Erythroblast (primary cell): ENCODE data around the gene NR2C2.
A peak's percentile ranks its signal among the peaks of the same experiment; 100 is the strongest.
"Not testable (repeated sequence)": the region's sequence is repeated elsewhere in the genome, so short reads cannot be mapped to it uniquely, and the experiment has no call there.

Experiments
- DNase-seq, 2 experiments: peaks; one replicate each; lab custom pipeline; 2025; lab: John Stamatoyannopoulos, UW
- GATA1 ChIP-seq: IDR thresholded peaks from 2 replicates; pipeline ENCODE4 v1.6.1; 2011; ENCODE audit warnings: low read depth, mild to moderate bottlenecking, control low read depth, low read length, moderate library complexity
- POLR2A ChIP-seq: IDR thresholded peaks from 2 replicates; pipeline ENCODE4 v1.6.1; 2011; ENCODE audit warnings: mild to moderate bottlenecking, low read length

Gene NR2C2

GRCh38 chr3:14997941-14998340 is 50.6 kb downstream of the NR2C2 start:
- DNase-seq, result no peak
- TF ChIP-seq GATA1 (no peak), POLR2A (no peak)

DNA sequence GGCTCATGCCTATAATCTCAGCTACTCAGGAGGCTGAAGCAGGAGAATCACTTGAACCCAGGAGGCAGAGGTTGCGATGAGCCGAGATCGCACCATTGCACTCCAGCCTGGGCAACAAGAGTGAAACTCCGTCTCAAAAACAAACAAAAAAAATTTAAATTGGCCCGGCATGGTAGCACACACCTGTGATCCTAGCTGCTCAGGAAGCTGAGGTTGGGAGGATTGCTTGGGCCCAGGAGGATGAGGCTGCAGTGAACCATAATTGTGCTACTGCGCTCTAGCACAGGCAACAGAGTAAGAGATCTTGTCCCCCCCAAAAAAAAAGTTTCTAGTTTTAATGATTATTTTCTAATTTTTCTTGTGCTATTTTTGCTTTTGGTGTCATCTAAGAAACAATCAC is 51.8 kb downstream of the NR2C2 start:
- not testable (repeated sequence) for DNase-seq

- no peak for TF ChIP-seq GATA1
- TF ChIP-seq POLR2A, result no peak
- DNase-seq, result no peak
Observed at GRCh38 chr3:15007681-15008141, 60.3 kb downstream of the NR2C2 start.

DNA sequence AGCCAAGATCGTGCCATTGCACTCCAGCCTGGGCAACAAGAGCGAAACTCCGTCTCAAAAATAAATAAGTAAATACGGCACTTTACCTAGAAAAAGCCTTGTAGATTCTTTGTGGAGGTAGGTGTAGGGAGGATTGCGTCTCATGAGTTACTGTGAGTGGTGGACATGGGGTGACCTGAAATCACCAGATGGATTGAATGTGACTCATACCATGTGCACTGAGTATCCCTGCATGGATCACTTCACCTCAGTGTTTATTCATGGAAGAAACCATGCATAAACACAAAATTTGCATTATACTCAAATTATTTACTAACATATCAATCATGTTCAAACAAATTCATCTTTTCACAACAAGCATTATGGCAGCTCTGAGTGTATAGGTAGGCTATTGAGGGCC is 61.8 kb downstream of the NR2C2 start:
- DNase-seq, result no peak
- TF ChIP-seq GATA1 (no peak), POLR2A (no peak)

DNA sequence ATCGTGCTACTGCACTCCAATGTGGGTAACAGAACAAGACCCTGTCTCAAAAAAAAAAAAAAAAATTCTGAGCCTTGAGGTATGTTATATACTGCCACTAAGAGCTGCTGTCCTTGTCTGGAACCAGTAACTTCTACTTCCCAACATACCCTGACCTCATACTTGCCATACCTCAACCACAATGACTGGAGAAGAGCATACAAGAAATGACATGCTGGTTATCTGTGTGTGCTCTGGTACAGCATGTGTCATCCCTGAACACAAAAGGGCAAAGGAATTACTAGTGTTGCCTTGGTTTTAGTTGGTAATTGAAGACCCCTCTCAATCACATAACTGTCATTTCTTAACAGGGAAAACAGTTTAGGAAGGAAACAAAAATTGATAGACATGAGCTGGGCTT is 63.3 kb downstream of the NR2C2 start:
- no peak for DNase-seq
- TF ChIP-seq POLR2A, result no peak
- TF ChIP-seq GATA1, result no peak

DNA sequence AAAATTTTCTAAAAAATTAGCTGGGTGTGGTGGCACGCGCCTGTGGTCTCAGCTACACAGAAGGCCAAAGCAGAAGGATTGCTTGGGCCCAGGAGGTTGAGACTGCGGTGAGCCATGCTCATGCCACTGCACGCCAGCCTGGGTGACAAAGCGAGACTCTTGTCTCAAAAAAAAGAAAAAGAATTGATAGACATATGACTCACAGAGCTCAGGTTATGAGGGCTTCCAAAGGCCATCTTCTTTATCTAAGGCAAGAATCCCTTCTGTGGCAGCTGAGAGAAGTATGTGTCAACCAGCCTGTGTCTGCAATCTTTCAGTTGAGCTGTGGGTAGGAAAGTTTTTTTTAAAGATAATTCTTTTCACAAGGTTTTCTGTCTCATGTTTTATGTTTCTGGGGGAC is 63.8 kb downstream of the NR2C2 start:
- TF ChIP-seq GATA1, result no peak
- TF ChIP-seq POLR2A, result no peak
- peak; percentile 16 to 28 for DNase-seq

GRCh38 chr3:15014606-15015328 is 67.4 kb downstream of the NR2C2 start:
- no peak for TF ChIP-seq GATA1
- TF ChIP-seq POLR2A, result no peak
- no peak for DNase-seq

DNA sequence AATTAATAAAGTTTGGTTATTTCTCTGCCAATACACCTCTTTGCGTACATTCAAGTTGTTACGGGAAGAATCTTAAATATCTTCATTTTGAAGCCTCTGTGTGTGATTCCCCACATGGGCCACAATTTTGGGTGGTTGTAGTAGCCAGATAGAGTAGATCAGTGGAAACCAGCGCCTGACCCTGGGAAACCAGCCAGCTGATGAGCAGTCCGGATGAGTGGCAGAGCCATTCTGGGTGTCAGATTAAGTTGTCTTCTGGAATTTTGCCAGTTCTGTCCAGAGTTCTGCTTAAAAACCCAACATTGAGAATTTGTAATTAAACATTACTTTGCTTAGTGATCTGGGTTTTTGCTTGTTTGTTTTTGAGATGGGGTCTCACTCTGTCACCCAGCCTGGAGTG is 68.1 kb downstream of the NR2C2 start:
- DNase-seq, result peak; percentile 66 to 78

GRCh38 chr3:15017191-15017590 is 69.8 kb downstream of the NR2C2 start:
- no peak for TF ChIP-seq POLR2A
- no peak for TF ChIP-seq GATA1
- DNase-seq, result no peak

More for the DNA sequence above, 68.1 kb downstream of the NR2C2 start:
- no peak for TF ChIP-seq GATA1
- no peak for TF ChIP-seq POLR2A

DNA sequence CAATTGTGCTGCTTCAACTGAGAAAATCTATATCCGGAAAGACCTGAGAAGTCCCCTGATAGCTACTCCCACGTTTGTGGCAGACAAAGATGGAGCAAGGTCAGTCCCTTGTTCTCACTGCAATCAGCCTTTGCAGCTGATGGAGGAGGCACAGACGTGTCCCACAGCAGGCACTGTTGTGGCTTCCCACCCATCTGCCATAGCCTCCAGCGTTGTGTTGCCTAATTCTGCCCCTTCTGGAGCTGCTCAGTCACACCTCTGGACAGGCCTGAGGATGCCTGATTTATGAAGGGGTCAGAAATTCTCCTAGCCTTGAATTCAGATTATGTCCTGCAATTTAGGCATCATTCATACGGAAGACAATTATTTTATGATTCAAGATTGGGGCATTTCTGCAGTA is 75.9 kb downstream of the NR2C2 start:
- no peak for TF ChIP-seq POLR2A
- TF ChIP-seq GATA1, result no peak
- DNase-seq, result no peak

DNA sequence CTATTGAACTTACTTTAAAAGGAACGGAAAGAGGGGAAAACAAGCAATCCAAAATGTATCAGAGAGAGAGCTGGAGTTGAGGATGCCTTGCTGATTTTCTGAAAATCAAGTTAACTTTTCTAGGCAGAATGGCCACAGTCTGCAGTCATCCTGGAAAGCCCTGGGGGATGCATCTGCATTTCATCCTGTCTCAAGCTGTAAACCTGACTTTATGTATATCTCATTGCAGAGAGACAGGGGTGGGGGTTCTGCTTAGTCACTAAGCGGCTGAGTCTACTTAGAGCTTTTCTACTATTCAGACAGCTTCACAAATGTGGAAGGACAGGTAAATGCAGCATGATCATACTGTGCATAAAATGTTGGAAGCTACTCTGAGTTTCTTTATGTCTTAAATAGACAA is 76.3 kb downstream of the NR2C2 start:
- TF ChIP-seq POLR2A, result no peak
- no peak for TF ChIP-seq GATA1

GRCh38 chr3:15029625-15030024 is 82.2 kb downstream of the NR2C2 start:
- DNase-seq, result no peak
- TF ChIP-seq POLR2A, result no peak
- TF ChIP-seq GATA1, result no peak

More for the DNA sequence above, 76.3 kb downstream of the NR2C2 start:
- no peak for DNase-seq

- TF ChIP-seq GATA1 (no peak), POLR2A (no peak)
- DNase-seq, result no peak
Observed at GRCh38 chr3:15032650-15033049, 85.3 kb downstream of the NR2C2 start.

DNA sequence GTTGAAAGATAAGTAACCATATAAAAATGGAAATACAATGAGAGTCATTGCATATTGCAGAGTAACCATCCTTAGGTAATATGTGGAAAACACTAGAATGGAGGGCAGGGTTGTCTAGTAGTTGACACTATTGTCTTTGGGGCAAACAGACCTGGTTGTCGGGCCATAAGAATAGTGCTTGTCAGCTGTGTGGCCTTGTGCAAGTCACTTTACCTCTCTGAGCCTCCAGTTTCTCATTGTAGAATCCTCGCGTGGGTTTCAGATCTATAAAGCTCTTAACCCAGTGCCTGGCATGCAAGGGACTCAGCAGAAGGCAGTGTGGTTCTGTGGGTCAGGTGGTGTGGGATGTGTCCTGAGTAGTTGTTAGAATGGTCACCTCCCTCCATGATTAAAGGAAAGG is 85.7 kb downstream of the NR2C2 start:
- no peak for DNase-seq
- TF ChIP-seq GATA1, result no peak
- TF ChIP-seq POLR2A, result no peak

GRCh38 chr3:15038306-15038705 is 90.9 kb downstream of the NR2C2 start:
- TF ChIP-seq POLR2A (no peak), GATA1 (no peak)
- DNase-seq, result no peak
